HG02798 (cell line): ENCODE results near the gene MFSD1.
"Not testable (repeated sequence)": the region's sequence is repeated elsewhere in the genome, so short reads cannot be mapped to it uniquely, and the experiment has no call there.

Source experiments
- ATAC-seq: cut with Tn5 transposase; IDR thresholded peaks from one replicate; pipeline ENCODE4 v1.9.1; 2021; ENCODE audit warnings: mild to moderate bottlenecking; ENCODE audit not compliant: unreplicated experiment, poor library complexity

The MFSD1 gene

GRCh38 chr3:158775426-158776410, 26.1 kb upstream of the MFSD1 start:
- ATAC-seq = peak; percentile 67

DNA sequence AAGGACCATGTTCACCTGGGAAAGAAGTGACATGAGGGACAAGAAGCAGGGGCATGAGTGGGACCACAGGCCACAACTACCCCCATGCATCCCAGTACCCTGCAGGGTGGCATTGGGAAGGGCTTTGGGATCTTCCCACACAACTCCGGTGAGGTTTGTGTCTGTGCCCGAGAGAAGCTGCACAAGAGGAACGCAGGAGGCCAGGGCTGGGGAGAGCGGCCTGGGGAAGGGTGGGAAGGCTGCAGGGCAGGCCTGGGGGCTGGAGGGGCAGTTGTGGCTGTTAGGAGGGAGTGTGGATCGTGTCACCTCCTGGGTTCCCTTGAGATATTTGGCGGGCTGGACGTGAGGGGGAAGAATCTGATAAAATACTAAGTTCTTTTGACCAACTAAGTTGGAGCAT, 25.3 kb upstream of the MFSD1 start:
- ATAC-seq = no peak

DNA sequence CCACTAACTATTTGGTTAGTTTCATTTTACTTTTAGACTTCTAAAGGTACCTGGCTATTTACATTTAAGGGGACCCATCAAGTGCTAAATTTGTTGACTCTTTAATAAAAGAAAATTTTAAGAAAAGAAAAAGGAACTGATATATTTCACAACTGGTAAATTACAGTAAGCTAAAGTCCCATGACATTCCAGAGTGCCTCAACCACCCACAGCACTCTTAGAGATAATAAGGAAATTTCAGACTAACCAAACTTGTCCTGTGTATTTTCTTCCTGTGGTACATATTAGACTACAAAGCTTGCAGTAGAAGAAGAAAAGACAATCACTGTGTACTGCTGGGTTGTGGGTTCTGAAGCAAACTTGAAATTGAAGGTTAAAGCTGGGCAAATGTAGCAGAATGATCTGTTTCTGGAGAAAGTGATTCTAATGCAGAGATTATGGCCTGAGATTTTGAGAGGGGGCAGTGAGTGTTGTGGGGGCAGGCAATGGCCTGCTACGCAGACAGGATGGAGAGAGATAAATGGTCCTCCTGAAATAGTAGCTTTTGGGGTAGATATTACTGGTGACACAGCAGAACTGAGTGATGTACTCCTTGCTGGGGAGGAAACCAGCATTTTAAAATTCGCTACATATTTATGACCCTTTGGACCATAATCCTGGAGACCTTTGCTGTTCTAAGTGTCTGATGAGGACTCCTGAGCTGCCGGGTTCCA, 24.5 kb upstream of the MFSD1 start:
- ATAC-seq = no peak

GRCh38 chr3:158780766-158781165, 21.1 kb upstream of the MFSD1 start:
- no peak for ATAC-seq

DNA sequence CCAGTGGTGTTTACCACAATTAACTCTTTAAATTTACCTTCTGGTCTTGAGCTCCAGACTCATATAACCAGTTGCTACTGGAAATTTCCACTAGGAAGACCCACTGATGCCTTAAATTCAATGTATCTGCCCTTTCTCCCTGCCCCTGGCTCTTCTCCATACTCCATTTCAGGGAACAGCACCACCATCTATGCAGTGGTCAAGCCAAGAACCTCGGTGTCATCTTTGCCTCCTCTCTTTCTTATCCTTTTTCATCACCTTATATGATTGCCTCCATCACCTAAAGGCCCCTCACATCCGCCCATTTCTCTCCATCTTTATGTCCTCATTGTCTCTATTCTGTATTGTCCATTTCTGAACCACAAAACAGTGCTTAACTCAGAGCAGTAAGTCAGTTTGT, 20.7 kb upstream of the MFSD1 start:
- ATAC-seq = no peak

DNA sequence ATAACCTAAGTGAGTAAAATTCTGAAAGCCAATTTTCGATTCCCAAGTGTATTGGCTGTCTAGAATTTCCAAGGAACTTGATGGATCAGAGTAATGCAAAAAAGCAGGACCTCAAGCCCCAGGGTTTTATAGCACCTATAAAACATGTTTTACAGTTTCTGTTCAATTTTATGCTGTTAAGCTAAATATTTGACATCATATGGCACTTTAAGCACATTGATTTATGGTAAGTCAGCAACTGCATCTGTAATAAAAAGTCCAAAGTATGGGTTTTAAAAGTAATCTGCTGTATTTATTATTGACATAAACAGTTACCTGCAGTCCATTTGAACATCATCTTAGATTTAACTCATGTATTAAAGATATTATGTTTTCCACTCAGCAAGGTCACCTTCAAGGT, 20.0 kb upstream of the MFSD1 start:
- ATAC-seq = no peak

GRCh38 chr3:158782283-158782989, 19.4 kb upstream of the MFSD1 start:
- no peak for ATAC-seq

DNA sequence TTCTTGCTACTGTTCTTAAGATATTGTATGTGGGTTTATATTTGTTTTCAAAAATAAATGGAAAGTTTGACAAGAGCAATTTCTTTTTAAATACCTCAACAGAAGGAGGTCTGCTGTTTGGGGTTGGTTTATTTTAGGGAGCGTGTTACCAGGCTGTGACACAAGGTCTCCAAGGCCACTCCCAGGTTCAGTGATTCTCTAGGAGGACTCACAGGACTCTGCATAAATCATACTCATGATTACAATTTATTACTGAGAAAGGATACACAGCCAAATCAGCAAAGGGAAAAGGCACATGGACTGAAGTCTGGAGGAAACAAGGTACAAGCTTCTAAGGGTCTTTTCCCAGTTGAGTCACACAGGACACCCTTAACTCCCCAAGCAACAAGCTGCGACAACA, 18.8 kb upstream of the MFSD1 start:
- ATAC-seq = no peak

DNA sequence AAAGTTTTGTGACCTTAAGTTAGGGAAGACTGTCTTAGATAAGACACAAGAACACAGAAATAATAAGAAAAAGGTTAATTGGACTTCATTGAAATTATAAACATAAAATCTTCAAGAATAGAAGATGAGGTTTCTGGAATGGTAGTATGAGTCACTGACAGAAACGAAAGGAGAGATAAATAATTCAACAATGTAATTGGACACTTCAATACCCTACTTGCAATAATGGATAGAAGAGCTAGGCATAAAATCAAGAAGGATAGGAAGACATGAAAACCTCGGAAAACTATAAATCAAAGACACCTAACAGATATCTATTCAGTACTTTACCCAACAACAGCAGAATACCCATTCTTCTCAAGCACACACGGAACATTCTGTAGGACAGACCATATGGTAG, 15.9 kb upstream of the MFSD1 start:
- ATAC-seq = no peak

- no peak for ATAC-seq
Observed at GRCh38 chr3:158788446-158788845, 13.4 kb upstream of the MFSD1 start.

DNA sequence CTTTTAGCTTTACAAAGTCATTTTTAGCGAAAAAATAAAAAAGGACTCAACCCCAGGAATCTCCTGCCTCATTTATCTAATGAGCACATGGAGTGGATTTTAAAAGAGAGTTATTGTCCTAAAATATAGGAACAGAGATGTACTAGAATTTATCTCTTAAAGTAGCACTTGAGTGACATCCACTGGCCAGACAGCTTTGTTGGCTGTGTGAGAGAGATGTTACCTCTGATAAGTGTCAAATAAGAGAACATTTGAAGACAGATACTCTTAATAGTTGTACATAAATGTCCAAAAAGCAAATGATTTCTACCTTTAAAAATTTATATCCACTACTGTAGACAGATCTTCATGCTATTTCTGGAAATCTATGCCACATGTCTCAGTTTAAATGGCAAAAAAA, 12.3 kb upstream of the MFSD1 start:
- ATAC-seq = no peak

GRCh38 chr3:158790901-158791589, 10.8 kb upstream of the MFSD1 start:
- ATAC-seq = peak; percentile 79

- not testable (repeated sequence) for ATAC-seq
Observed at GRCh38 chr3:158791590-158791920, 10.3 kb upstream of the MFSD1 start.

- no peak for ATAC-seq
Observed at GRCh38 chr3:158792709-158793108, 9.1 kb upstream of the MFSD1 start.

- ATAC-seq = no peak
Observed at GRCh38 chr3:158794206-158794605, 7.6 kb upstream of the MFSD1 start.

DNA sequence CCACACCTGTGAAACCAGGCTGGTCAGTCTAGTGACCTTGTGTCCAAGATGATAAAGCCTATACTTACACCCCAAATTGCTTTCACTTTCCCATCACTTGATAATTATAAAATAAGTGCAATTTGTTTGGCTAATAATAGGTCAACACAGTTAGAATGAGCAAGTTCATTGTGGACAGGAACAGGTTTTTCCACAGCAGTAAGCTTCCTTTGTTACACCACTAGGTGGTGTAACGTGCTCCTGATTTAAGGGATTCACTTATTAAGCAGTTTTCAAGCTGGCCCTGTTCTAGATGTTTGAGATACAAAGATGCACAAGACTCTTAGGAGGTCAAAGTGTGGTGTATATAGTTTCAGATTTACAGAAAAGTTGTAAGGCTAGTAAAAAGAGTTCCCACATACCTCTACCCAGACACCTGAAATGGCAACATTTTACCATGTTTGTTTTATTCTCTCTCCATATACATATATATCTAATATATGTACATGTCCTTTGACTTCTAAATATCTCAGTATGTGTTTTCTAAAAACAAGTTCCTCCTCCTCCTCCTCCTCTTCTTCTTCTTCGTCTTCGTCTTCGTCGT, 6.8 kb upstream of the MFSD1 start:
- ATAC-seq = peak; percentile 70

GRCh38 chr3:158801201-158801600, 653 bp upstream of the MFSD1 start:
- ATAC-seq = no peak

DNA sequence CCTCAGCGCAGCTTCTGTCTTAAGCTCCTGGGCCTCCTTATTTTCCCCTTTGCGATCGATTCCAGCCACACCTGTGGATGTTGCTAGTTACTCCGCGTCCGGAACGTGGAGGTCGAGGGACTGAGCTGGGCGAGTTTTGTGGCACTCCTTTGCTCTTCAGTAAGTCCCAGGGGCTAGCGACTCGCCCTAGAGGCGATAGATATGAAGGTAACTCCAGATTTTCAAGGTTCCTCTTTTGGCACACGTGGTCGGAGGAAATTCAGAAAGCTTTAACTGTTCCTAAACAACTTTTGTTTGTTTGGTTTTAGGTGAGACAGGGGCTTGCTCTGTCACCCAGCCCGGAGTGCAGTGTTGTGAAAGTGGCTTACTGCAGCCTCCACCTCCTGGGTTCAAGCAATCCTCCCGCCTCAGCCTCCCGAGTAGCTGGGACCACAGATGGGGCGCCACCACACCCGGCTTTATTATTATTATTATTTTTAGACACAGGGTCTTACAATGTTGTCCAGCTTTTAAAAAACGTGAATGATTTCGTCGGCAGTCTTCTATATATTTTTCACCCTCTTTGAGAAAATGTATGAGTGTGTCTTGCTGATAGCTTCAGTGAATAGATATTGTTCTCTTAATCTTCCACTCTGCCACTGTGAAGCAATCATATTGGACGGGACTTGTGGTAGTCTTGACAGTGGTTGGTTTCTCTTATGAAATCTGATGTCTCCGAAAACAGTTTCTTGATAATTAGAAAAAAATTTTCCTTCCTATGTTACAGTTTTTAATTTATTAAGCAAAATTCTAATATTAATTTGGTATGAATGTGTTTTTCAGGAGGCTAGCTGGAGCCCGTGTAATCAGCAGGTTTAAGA, 785 bp downstream of the MFSD1 start:
- peak; percentile 25 for ATAC-seq

GRCh38 chr3:158804441-158804840, 2.6 kb downstream of the MFSD1 start:
- ATAC-seq = no peak
